Endothelial cell of umbilical vein (primary cell): ENCODE results near the gene LRIF1. TPM values are rescaled to one million over a fixed set of nuclear protein-coding genes. Genes with fewer than 3 reads are reported as not detected.
A peak's percentile ranks its signal among the peaks of the same experiment; 100 is the strongest.

Experiments
- BruUV-seq: library from RNA; stranded (reverse); fragments of 400-500 nt; replicated peaks from 2 replicates; lab custom pipeline; 2021; lab: Mats Ljungman, UMichigan
- CTCF ChIA-PET: fragments of 300-600, 350-600 bp; sonication (Branson Sonifier 250); formaldehyde crosslinking; loops from one replicate; lab custom pipeline; 2021; ENCODE audit warnings: antibody characterized with exemption, inconsistent platforms; lab: Charles Lee
- POLR2A ChIA-PET: fragments of 300-600, 350-600 bp; sonication (Branson Sonifier 250); formaldehyde crosslinking; loops from one replicate; lab custom pipeline; 2021; ENCODE audit warnings: antibody characterized with exemption, inconsistent platforms; lab: Charles Lee
- DNase-seq: peaks from one replicate; pipeline ENCODE4 v3.0.0-alpha.2; 2011; ENCODE audit warnings: low read depth, low spot score
- FAIRE-seq: peaks from 2 replicates; lab custom pipeline; 2011; peaks lifted over from hg19 to GRCh38; lab: Jason Lieb, UNC
- H2AFZ ChIP-seq: 2 replicates; pipeline ENCODE4 v1.6.0; 2012; ENCODE audit warnings: low read depth, low read length, control low read depth, inconsistent platforms
- H3K27ac ChIP-seq: 2 replicates; pipeline ENCODE4 v1.5.1; 2011; ENCODE audit warnings: low read depth, mild to moderate bottlenecking, control low read depth, low read length, moderate library complexity; ENCODE audit not compliant: insufficient read depth
- H3K27me3 ChIP-seq, 2 experiments: 2 replicates each; pipeline versions ENCODE4 v1.6.0 to v1.6.1; 2011; ENCODE audit warnings: low read length in 2 of 2, mixed read lengths in 1 of 2; ENCODE audit not compliant: control insufficient read depth in 2 of 2, insufficient read depth in 2 of 2
- H3K36me3 ChIP-seq, 2 experiments: 2 replicates in 1 of 2; 3 replicates in 1 of 2; pipeline ENCODE4 v1.5.1; 2011; ENCODE audit warnings: low read length in 2 of 2, mild to moderate bottlenecking in 1 of 2, moderate library complexity in 1 of 2; ENCODE audit not compliant: control insufficient read depth in 2 of 2, insufficient read depth in 2 of 2; ENCODE audit errors: extremely low read depth in 1 of 2
- H3K4me1 ChIP-seq: 3 replicates; pipeline ENCODE4 v1.5.1; 2011; ENCODE audit warnings: mild to moderate bottlenecking, low read length; ENCODE audit not compliant: control insufficient read depth, insufficient read depth; ENCODE audit errors: extremely low read depth
- H3K4me2 ChIP-seq: 2 replicates; pipeline ENCODE4 v1.6.1; 2011; ENCODE audit warnings: low read length, control low read depth, mixed read lengths; ENCODE audit not compliant: insufficient read depth
- H3K4me3 ChIP-seq, 3 experiments: fragments of 200-600 bp in 1 of 3; sonication (generic), shearing (Covaris generic) in 1 of 3; replicated peaks in 1 of 3; 2 replicates each; pipeline ENCODE4 v1.5.1; 2011 to 2016; ENCODE audit warnings: control low read depth in 3 of 3, low read length in 3 of 3, mild to moderate bottlenecking in 2 of 3, inconsistent platforms in 1 of 3, low read depth in 1 of 3, moderate library complexity in 1 of 3; ENCODE audit not compliant: insufficient read depth in 1 of 3
- H3K79me2 ChIP-seq: 2 replicates; pipeline ENCODE4 v1.6.0; 2012; ENCODE audit warnings: low read length, inconsistent platforms; ENCODE audit not compliant: control insufficient read depth, insufficient read depth
- H3K9ac ChIP-seq: replicated peaks from 2 replicates; pipeline ENCODE3; 2011; ENCODE audit warnings: low read length, control low read depth; ENCODE audit not compliant: insufficient read depth; ENCODE audit errors: extremely low read depth
- H3K9me1 ChIP-seq: replicated peaks from 3 replicates; pipeline ENCODE4 v1.6.0; 2011; ENCODE audit warnings: mild to moderate bottlenecking, low read length; ENCODE audit not compliant: control insufficient read depth, insufficient read depth; ENCODE audit errors: extremely low read depth
- H3K9me3 ChIP-seq: replicated peaks from 2 replicates; pipeline ENCODE4 v1.5.1; 2012; ENCODE audit warnings: low read length, inconsistent platforms; ENCODE audit not compliant: control insufficient read depth, insufficient read depth
- H4K20me1 ChIP-seq: replicated peaks from 2 replicates; pipeline ENCODE3; 2011; ENCODE audit warnings: mild to moderate bottlenecking, low read length; ENCODE audit not compliant: control insufficient read depth, insufficient read depth; ENCODE audit errors: extremely low read depth
- EZH2 ChIP-seq: IDR thresholded peaks from 2 replicates; pipeline ENCODE4 v1.6.1; 2012; ENCODE audit warnings: borderline replicate concordance, low read depth, mild to moderate bottlenecking, moderate library complexity, low read length, inconsistent platforms; ENCODE audit not compliant: severe bottlenecking
- FOS ChIP-seq: IDR thresholded peaks from 2 replicates; pipeline ENCODE4 v1.6.1; 2011; ENCODE audit warnings: mild to moderate bottlenecking, low read length, moderate library complexity, borderline replicate concordance; ENCODE audit not compliant: insufficient read depth
- GATA2 ChIP-seq: IDR thresholded peaks from 2 replicates; pipeline ENCODE4 v1.7.0; 2011; ENCODE audit warnings: low read depth, mild to moderate bottlenecking, moderate library complexity, mixed read lengths, low read length; ENCODE audit not compliant: insufficient read length, insufficient read depth
- JUN ChIP-seq: IDR thresholded peaks from 2 replicates; pipeline ENCODE4 v1.6.1; 2011; ENCODE audit warnings: borderline replicate concordance, low read depth; ENCODE audit not compliant: insufficient read length, insufficient read depth
- MYC ChIP-seq: IDR thresholded peaks from one replicate; pipeline ENCODE4 v1.6.1; 2011; ENCODE audit warnings: mild to moderate bottlenecking, low read depth, low read length
- POLR2A ChIP-seq: IDR thresholded peaks from 2 replicates; pipeline ENCODE4 v1.6.1; 2012; ENCODE audit warnings: low read depth, mild to moderate bottlenecking, control low read depth, low read length
- POLR2AphosphoS5 ChIP-seq: IDR thresholded peaks from 2 replicates; pipeline ENCODE4 v1.6.1; 2012; ENCODE audit warnings: low read depth, mild to moderate bottlenecking, control low read depth, low read length, moderate library complexity; ENCODE audit not compliant: insufficient read depth
- dilution Hi-C: fragments of 300-500 bp; cut with MboI; formaldehyde crosslinking; loops from one replicate; pipeline ENCODE4 v1.15.0; 2019; ENCODE audit warnings: low sequenced_read_pairs; ENCODE audit not compliant: extremely low pct_ligation_motif_present
- intact Hi-C: fragments of 100-400 bp; cut with micrococcal nuclease; formaldehyde crosslinking; loops from one replicate; pipeline ENCODE4 v1.10.0; 2022
- polyA plus RNA-seq, 4 experiments: library from polyadenylated mRNA; depleted of rRNA in 3 of 4; stranded (reverse) in 3 of 4; unstranded in 1 of 4; fragments of >200 nt; gene quantifications; 2 replicates each; pipeline versions ENCODE4 v1.2.1 to v1.2.3, GENCODE V29; 2011 to 2012; ENCODE audit warnings: missing spikeins in 1 of 4
- total RNA-seq: library from RNA; stranded (reverse); gene quantifications from 2 replicates; pipeline ENCODE4 v1.2.3, GENCODE V29; 2021
- TF ChIP-seq, protein P1 (sequence below), 2 donors: IDR thresholded peaks; 1 replicate in 1 of 2; 2 replicates in 1 of 2; pipeline ENCODE4 v1.5.1; 2011; ENCODE audit warnings: low read length in 2 of 2, mild to moderate bottlenecking in 2 of 2, moderate library complexity in 2 of 2, control low read depth in 1 of 2, inconsistent platforms in 1 of 2, low read depth in 1 of 2; ENCODE audit not compliant: insufficient read depth in 1 of 2; ENCODE audit errors: extremely low read depth in 1 of 2
- TF ChIP-seq, protein P2 (sequence below): IDR thresholded peaks from 2 replicates; pipeline ENCODE4 v1.6.1; 2011; ENCODE audit not compliant: insufficient read depth, insufficient read length

The LRIF1 gene
- total and polyA plus RNA-seq, 2 donors (not counting 3 experiments of a cell fraction or from before 2014, with no cell fraction given): 3.5 to 13.0 TPM

DNA sequence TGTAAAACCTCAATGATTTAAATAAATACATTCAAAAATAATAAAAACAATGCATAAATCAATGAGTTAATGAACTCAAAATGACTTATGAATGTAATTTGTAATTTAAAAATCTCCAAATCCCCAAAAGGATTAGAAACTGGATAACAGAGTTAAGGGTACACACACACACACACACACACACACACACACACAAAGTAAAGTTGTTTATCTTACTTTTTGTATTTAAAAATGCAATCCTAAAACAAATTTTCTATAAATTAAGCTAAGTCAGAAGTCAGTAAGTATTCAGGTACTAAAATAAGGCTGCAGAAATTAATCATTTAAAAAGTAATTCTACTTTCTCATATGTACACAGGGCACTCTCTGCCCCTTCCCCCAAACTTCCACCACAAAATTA, 1.8 kb downstream of the LRIF1 start:
- H3K79me2 ChIP-seq: peaks cover 34% of the 10 kb centered on the region

More for the DNA sequence above, 1.8 kb downstream of the LRIF1 start:
- Histone ChIP-seq H3K36me3 (no peaks in the 10 kb centered on the region), H3K4me3 (no peak overlapping the region), H3K4me2 (peak overlapping the region; percentile 68), H2AFZ (no peak overlapping the region), H3K9me3 (no peaks in the 10 kb centered on the region), H3K4me1 (peaks cover 15% of the 10 kb centered on the region), H3K9me1 (no peaks in the 10 kb centered on the region), H3K27ac (no peak overlapping the region), H3K9ac (no peak overlapping the region), H4K20me1 (no peaks in the 10 kb centered on the region), H3K27me3 (no peaks in the 10 kb centered on the region)
- POLR2A ChIA-PET: no interaction called here
- BruUV-seq: no TSS peak
- TF ChIP-seq POLR2A (no peak), FOS (no peak), MYC (no peak), JUN (no peak), GATA2 (no peak), EZH2 (no peak), POLR2AphosphoS5 (no peak)
- TF ChIP-seq, protein P1, sequence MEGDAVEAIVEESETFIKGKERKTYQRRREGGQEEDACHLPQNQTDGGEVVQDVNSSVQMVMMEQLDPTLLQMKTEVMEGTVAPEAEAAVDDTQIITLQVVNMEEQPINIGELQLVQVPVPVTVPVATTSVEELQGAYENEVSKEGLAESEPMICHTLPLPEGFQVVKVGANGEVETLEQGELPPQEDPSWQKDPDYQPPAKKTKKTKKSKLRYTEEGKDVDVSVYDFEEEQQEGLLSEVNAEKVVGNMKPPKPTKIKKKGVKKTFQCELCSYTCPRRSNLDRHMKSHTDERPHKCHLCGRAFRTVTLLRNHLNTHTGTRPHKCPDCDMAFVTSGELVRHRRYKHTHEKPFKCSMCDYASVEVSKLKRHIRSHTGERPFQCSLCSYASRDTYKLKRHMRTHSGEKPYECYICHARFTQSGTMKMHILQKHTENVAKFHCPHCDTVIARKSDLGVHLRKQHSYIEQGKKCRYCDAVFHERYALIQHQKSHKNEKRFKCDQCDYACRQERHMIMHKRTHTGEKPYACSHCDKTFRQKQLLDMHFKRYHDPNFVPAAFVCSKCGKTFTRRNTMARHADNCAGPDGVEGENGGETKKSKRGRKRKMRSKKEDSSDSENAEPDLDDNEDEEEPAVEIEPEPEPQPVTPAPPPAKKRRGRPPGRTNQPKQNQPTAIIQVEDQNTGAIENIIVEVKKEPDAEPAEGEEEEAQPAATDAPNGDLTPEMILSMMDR (IDR thresholded peaks at IDR 0.05; ENCODE audit: extremely low read depth in 1 of 2, insufficient read depth in 1 of 2, low read depth in 1 of 2, low read length in 2 of 2): no peak
- TF ChIP-seq, protein P2, sequence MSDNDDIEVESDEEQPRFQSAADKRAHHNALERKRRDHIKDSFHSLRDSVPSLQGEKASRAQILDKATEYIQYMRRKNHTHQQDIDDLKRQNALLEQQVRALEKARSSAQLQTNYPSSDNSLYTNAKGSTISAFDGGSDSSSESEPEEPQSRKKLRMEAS: no peak
- FAIRE-seq (no peak), DNase-seq (no peak)
- CTCF ChIA-PET: no interaction called here
- dilution Hi-C loops: no loop called here
- intact Hi-C loops: loop anchor here (5.0 to 10.0 kb wide), 2 partner anchors 180 to 773 kb away; partner anchors contain the start of genes CEPT1, DRAM2 and INKA2
